Measurements from ENCODE around the gene NFE2.

- TF ChIP-seq CTCF (IDR thresholded peaks at IDR 0.05) (no peak), ZFX (IDR thresholded peaks at IDR 0.05; ENCODE audit: borderline replicate concordance) (no peak)
Measured at GRCh38 chr12:54276368-54276767, 24.4 kb downstream of the NFE2 start.
